Uterus (tissue), 2 donors: Measurements from ENCODE around the gene PAPPA2.

Source experiments
- POLR2A ChIP-seq, 2 donors: fragments of 450-650 bp; IDR thresholded peaks; one replicate each; pipeline ENCODE4 v1.6.1; 2016; ENCODE audit warnings: antibody characterized with exemption in 2 of 2, mild to moderate bottlenecking in 1 of 2, moderate library complexity in 1 of 2
- TF ChIP-seq, protein P1 (sequence below), 4 experiments: fragments of 200-600 bp in 2 of 4; fragments of 450-650 bp in 2 of 4; sonication (generic) in 2 of 4; IDR thresholded peaks; one replicate each; pipeline ENCODE4 v1.5.1; 2016 to 2019; ENCODE audit warnings: antibody characterized with exemption in 4 of 4, mild to moderate bottlenecking in 2 of 4, moderate library complexity in 1 of 4

DNA sequence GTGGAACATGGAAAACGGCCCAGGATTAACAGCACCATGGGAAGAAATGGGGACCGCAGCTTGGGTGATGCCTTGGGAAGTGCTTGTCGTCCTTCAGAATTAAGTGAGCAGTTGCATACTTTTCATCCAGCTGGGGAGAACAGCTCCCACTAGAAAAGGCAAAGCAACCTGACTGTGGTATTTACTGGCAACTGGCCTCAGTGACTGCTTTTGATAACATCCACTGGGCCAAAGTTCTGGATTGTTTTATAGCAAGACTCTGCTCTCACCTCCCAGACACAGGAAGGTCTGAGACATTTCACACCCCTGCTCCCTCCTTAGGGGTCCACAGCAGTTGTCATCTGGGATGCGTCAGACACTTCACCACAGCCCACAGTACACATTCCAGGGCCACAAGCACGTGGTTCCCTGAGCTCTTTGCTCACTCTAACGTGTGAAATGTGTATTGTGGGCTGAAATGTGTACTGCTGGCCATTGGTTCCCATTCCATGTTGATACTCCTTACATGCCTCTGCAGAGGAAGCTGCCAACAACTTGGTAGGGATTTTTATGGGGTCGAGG is 6.6 kb downstream of the PAPPA2 start:
- TF ChIP-seq, protein P1, sequence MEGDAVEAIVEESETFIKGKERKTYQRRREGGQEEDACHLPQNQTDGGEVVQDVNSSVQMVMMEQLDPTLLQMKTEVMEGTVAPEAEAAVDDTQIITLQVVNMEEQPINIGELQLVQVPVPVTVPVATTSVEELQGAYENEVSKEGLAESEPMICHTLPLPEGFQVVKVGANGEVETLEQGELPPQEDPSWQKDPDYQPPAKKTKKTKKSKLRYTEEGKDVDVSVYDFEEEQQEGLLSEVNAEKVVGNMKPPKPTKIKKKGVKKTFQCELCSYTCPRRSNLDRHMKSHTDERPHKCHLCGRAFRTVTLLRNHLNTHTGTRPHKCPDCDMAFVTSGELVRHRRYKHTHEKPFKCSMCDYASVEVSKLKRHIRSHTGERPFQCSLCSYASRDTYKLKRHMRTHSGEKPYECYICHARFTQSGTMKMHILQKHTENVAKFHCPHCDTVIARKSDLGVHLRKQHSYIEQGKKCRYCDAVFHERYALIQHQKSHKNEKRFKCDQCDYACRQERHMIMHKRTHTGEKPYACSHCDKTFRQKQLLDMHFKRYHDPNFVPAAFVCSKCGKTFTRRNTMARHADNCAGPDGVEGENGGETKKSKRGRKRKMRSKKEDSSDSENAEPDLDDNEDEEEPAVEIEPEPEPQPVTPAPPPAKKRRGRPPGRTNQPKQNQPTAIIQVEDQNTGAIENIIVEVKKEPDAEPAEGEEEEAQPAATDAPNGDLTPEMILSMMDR (IDR thresholded peaks at IDR 0.05) = no peak
- no peak for TF ChIP-seq POLR2A (IDR thresholded peaks at IDR 0.05)
